Body of pancreas (tissue), 4 donors: ENCODE results near the gene ATP4B. TPM values are rescaled to one million over a fixed set of nuclear protein-coding genes. Genes with fewer than 3 reads are reported as not detected.

Experiments used
- ATAC-seq: fragments of 150-250 bp; one replicate; pipeline ENCODE4 v1.9.1; 2016
- DNase-seq, 4 donors: peaks; one replicate each; pipeline ENCODE4 v3.0.0-alpha.2; 2019
- H3K27ac ChIP-seq, 4 donors: fragments of 200-600 bp; sonication (generic); 1 replicate in 3 of 4; 2 replicates in 1 of 4; pipeline versions ENCODE4 v1.5.1 to v1.6.1; 2016 to 2019; ENCODE audit warnings: mild to moderate bottlenecking in 1 of 4, mixed read lengths in 1 of 4, moderate library complexity in 1 of 4
- H3K27me3 ChIP-seq, 2 donors: fragments of 200-600 bp; sonication (generic); one replicate each; pipeline ENCODE4 v1.6.0; 2016; ENCODE audit warnings: mild to moderate bottlenecking in 1 of 2
- H3K36me3 ChIP-seq, 2 donors: fragments of 200-600 bp; sonication (generic); replicated peaks in 1 of 2; 2 replicates each; pipeline ENCODE4 v1.5.1; 2016; ENCODE audit warnings: low read depth in 2 of 2; ENCODE audit not compliant: insufficient read depth in 1 of 2
- H3K4me1 ChIP-seq: fragments of 200-600 bp; sonication (generic); one replicate; pipeline ENCODE4 v1.6.0; 2016
- H3K4me3 ChIP-seq, 2 donors: fragments of 200-600 bp; sonication (generic); 1 replicate in 1 of 2; 2 replicates in 1 of 2; pipeline ENCODE4 v1.5.1; 2016 to 2019
- H3K9me3 ChIP-seq, 3 donors: fragments of 200-600 bp; sonication (generic); 1 replicate in 2 of 3; 2 replicates in 1 of 3; pipeline ENCODE4 v1.5.1; 2016
- CTCF ChIP-seq, 7 experiments: fragments of 450-650 bp in 4 of 7; fragments of 200-600 bp in 3 of 7; sonication (generic) in 3 of 7; IDR thresholded peaks; one replicate each; pipeline ENCODE4 v1.5.1; 2016 to 2019; ENCODE audit warnings: antibody characterized with exemption in 7 of 7
- POLR2A ChIP-seq, 3 donors: fragments of 450-650 bp; IDR thresholded peaks; one replicate each; pipeline ENCODE4 v1.6.1; 2016; ENCODE audit warnings: antibody characterized with exemption in 3 of 3, mild to moderate bottlenecking in 2 of 3
- WGBS, 2 donors: methylation state at CpG; one replicate each; pipeline ENCODE4 v1.1.5; 2017; 5-methylcytosine and 5-hydroxymethylcytosine counted together
- intact Hi-C: fragments of 100-400 bp; cut with DNase I; formaldehyde crosslinking; loops from one replicate; pipeline ENCODE4 v1.15.1; 2023
- total RNA-seq, 2 donors: library from RNA; depleted of rRNA; stranded (reverse); fragments of >200 nt; gene quantifications; one replicate each; pipeline ENCODE4 v1.1.0, GENCODE V29; 2016

Gene ATP4B
- total RNA-seq, 2 donors from 2014 or later, result not detected

DNA sequence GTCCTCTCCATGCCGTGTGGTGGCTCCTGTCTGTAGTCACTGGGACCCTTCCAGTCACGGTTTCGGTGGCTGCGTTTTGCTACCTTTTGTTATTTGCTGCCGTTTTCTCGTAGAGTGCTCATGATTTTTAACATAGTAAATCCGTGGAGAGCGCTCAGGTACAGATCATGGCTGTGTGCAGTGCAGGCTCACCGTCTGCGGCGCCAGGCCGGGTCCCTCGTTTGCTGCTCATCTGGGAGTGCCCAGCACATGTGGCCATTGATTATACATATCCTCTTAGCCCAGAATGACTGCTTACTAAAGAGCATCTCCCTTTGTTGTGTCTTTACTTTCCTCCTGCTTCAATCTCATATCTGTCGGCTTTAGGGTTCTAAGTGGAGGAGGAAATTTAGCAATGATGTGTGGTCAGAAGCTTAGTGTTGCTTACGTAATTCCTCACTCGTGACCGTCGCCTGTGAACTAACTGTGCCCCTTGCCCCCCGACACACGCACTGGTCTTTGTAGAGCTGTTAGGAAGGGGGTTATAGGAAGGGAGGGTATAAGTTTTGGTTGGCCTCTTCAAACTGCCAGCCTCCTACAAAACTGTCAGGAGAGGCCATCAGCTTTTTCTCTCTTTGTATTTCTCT, 41.6 kb downstream of the ATP4B start:
- peak overlapping the region in 1 of 4 donors; percentile 45 for H3K27ac ChIP-seq
- H3K4me3 ChIP-seq, result no peak overlapping the region
- ATAC-seq (no peak), DNase-seq (peak in 1 of 4 donors; percentile 62)
- TF ChIP-seq POLR2A (IDR thresholded peaks at IDR 0.05), result no peak
- no peak for TF ChIP-seq CTCF (IDR thresholded peaks at IDR 0.05)
- no peaks in the 10 kb centered on the region for H3K27me3 ChIP-seq
- H3K4me1 ChIP-seq, result no peaks in the 10 kb centered on the region
- intact Hi-C loops, result no loop called here
- H3K9me3 ChIP-seq, result no peaks in the 10 kb centered on the region
- no peaks in the 10 kb centered on the region for H3K36me3 ChIP-seq
- WGBS, 2 donors, result 78 to 94% methylated on average over 19 to 20 of the region's 20 CpGs

- intact Hi-C loops, result no loop called here
- no peaks in the 10 kb centered on the region for H3K9me3 ChIP-seq
- no peak overlapping the region for H3K27ac ChIP-seq
- ATAC-seq, result no peak
- no peaks in the 10 kb centered on the region for H3K4me1 ChIP-seq
- H3K27me3 ChIP-seq, result no peaks in the 10 kb centered on the region
- DNase-seq, result no peak
- no peak overlapping the region for H3K4me3 ChIP-seq
- no peaks in the 10 kb centered on the region for H3K36me3 ChIP-seq
- 91 to 96% methylated on average over 16 of the region's 16 CpGs for WGBS, 2 donors
- no peak for TF ChIP-seq CTCF (IDR thresholded peaks at IDR 0.05)
- no peak for TF ChIP-seq POLR2A (IDR thresholded peaks at IDR 0.05)
These were observed 44.1 kb downstream of the ATP4B start for GRCh38 chr13:113613789-113614379.

DNA sequence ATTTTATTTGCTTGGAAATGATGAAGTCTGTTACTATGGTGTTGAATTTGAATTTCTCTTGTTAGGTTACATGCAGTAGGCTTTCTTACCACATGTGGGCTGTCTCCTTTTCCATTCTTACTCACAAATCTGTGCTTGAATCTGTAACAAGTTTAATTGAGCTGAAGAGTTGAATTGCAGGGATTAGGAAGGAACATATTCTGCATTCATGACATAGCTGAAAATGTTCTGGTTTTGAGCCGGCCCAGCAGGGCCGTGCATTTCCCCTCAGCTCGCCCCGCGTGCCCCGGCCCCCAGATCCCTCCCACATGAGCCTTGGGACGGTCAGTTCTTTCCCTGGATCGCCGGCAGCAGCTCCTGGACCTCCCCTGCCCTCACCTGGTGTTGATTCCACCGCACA, 45.4 kb downstream of the ATP4B start:
- Histone ChIP-seq H3K4me1 (no peaks in the 10 kb centered on the region), H3K9me3 (no peaks in the 10 kb centered on the region), H3K27me3 (no peaks in the 10 kb centered on the region), H3K4me3 (no peak overlapping the region), H3K36me3 (no peaks in the 10 kb centered on the region), H3K27ac (no peak overlapping the region)
- intact Hi-C loops, result no loop called here
- WGBS, 2 donors, result 90 to 96% methylated on average over 7 to 10 of the region's 10 CpGs
- DNase-seq, result no peak
- ATAC-seq, result no peak
- TF ChIP-seq POLR2A (IDR thresholded peaks at IDR 0.05) (no peak), CTCF (IDR thresholded peaks at IDR 0.05) (no peak)

- WGBS, 2 donors, result 94 to 96% methylated on average over 5 of the region's 5 CpGs
- no peaks in the 10 kb centered on the region for H3K36me3 ChIP-seq
These were observed 46.0 kb downstream of the ATP4B start for GRCh38 chr13:113611996-113612395.

More at GRCh38 chr13:113611996-113612395, 46.0 kb downstream of the ATP4B start:
- Histone ChIP-seq H3K27ac (no peak overlapping the region), H3K4me1 (no peaks in the 10 kb centered on the region), H3K27me3 (no peaks in the 10 kb centered on the region), H3K4me3 (no peak overlapping the region), H3K9me3 (no peaks in the 10 kb centered on the region)
- intact Hi-C loops, result no loop called here
- TF ChIP-seq CTCF (IDR thresholded peaks at IDR 0.05) (no peak), POLR2A (IDR thresholded peaks at IDR 0.05) (no peak)
- no peak for ATAC-seq
- no peak for DNase-seq
